Measurements from ENCODE around the gene SH2D1A. TPM values are rescaled to one million over a fixed set of nuclear protein-coding genes. Genes with fewer than 3 reads are reported as not detected.

SH2D1A gene
- total RNA-seq, 1 donor from 2014 or later, result not detected

DNA sequence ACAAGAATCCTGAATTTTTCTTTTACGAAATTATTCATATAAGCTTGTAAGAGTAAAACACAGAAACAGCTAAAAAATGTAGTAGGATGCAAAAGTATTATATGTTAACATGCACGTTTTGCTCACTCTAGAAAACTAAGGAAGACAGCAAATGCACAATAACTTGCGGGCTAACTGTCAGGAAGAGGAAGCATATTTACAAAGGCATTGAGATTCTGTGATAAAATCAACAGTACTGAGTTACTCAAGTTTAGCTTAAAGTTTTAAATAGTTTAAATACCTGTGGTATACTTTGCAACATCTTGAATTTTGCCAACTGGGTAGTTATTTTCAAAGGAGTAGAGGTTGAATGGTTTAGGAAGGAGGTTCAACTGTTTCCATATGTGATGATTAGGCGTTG is 37.0 kb downstream of the SH2D1A start:
- no peak for TF ChIP-seq EZH2phosphoT487 (IDR thresholded peaks at IDR 0.05)
- TF ChIP-seq, protein P1, sequence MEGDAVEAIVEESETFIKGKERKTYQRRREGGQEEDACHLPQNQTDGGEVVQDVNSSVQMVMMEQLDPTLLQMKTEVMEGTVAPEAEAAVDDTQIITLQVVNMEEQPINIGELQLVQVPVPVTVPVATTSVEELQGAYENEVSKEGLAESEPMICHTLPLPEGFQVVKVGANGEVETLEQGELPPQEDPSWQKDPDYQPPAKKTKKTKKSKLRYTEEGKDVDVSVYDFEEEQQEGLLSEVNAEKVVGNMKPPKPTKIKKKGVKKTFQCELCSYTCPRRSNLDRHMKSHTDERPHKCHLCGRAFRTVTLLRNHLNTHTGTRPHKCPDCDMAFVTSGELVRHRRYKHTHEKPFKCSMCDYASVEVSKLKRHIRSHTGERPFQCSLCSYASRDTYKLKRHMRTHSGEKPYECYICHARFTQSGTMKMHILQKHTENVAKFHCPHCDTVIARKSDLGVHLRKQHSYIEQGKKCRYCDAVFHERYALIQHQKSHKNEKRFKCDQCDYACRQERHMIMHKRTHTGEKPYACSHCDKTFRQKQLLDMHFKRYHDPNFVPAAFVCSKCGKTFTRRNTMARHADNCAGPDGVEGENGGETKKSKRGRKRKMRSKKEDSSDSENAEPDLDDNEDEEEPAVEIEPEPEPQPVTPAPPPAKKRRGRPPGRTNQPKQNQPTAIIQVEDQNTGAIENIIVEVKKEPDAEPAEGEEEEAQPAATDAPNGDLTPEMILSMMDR (IDR thresholded peaks at IDR 0.05), result no peak
- no peak for TF ChIP-seq EZH2 (IDR thresholded peaks at IDR 0.05)
- H3K9me3 ChIP-seq (ENCODE audit: low read depth), result no peaks in the 10 kb centered on the region
- H3K27ac ChIP-seq, result no peak overlapping the region
- no peaks in the 10 kb centered on the region for H3K79me2 ChIP-seq (ENCODE audit: low read depth)
- H3K36me3 ChIP-seq, result no peaks in the 10 kb centered on the region
- H3K27me3 ChIP-seq, result no peaks in the 10 kb centered on the region
- H3K4me1 Mint-ChIP-seq, result peaks cover 11% of the 10 kb centered on the region
- H2AFZ ChIP-seq (replicated peaks), result no peak overlapping the region
- no peak overlapping the region for H3K4me3 Mint-ChIP-seq
- H3K4me2 ChIP-seq, result no peak overlapping the region
- no peaks in the 10 kb centered on the region for H3K36me3 Mint-ChIP-seq
- no peak overlapping the region for H3K4me3 ChIP-seq
- no peak overlapping the region for H3K9ac ChIP-seq
- H3K4me1 ChIP-seq, result peaks cover 4% of the 10 kb centered on the region
- H3F3A ChIP-seq (ENCODE audit: low read depth), result no peaks in the 10 kb centered on the region
- no peak for DNase-seq (ENCODE audit: low spot score)
- no peak overlapping the region for H3K27ac Mint-ChIP-seq
- no peaks in the 10 kb centered on the region for H4K20me1 ChIP-seq (ENCODE audit: low read depth)
- H3K9me3 Mint-ChIP-seq, result no peaks in the 10 kb centered on the region
- H3K27me3 Mint-ChIP-seq (ENCODE audit: insufficient read depth, low read depth), result peaks cover 14% of the 10 kb centered on the region

DNA sequence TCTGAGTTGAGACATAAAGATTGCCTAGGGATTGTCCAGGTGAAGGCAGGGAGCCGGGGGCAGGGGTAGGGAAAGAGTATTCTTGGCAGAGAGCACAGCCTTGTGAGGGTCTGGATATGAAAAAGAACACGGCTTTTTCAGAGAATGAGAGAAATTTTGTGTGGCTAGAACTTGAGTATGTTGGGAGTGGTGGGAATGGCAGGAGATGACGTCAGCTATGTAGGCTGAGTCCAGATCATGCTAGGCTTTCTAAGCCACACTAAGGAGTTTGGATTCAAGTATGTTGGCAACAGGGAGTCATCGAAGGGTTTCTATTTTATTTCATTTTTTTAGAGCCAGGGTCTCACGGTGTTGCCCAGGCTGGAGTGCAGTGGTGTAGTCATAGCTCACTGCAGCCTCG is 40.0 kb downstream of the SH2D1A start:
- H3K27me3 Mint-ChIP-seq (ENCODE audit: insufficient read depth, low read depth), result peaks cover 11% of the 10 kb centered on the region
- Histone ChIP-seq H2AFZ (replicated peaks) (no peak overlapping the region), H3K27ac (no peak overlapping the region), H3K9ac (no peak overlapping the region), H3K79me2 (ENCODE audit: low read depth) (no peaks in the 10 kb centered on the region), H3F3A (ENCODE audit: low read depth) (no peaks in the 10 kb centered on the region), H4K20me1 (ENCODE audit: low read depth) (no peaks in the 10 kb centered on the region), H3K4me2 (no peak overlapping the region), H3K4me1 (peaks cover 5% of the 10 kb centered on the region), H3K27me3 (no peaks in the 10 kb centered on the region), H3K36me3 (no peaks in the 10 kb centered on the region), H3K9me3 (ENCODE audit: low read depth) (no peaks in the 10 kb centered on the region), H3K4me3 (no peak overlapping the region)
- no peak overlapping the region for H3K4me3 Mint-ChIP-seq
- peaks cover 10% of the 10 kb centered on the region for H3K4me1 Mint-ChIP-seq
- no peak for TF ChIP-seq EZH2phosphoT487 (IDR thresholded peaks at IDR 0.05)
- no peak for TF ChIP-seq EZH2 (IDR thresholded peaks at IDR 0.05)
- TF ChIP-seq, protein P1 (IDR thresholded peaks at IDR 0.05), result no peak
- H3K9me3 Mint-ChIP-seq, result no peaks in the 10 kb centered on the region
- peak overlapping the region; percentile 3 for H3K27ac Mint-ChIP-seq
- no peaks in the 10 kb centered on the region for H3K36me3 Mint-ChIP-seq
- DNase-seq (ENCODE audit: low spot score), result no peak

DNA sequence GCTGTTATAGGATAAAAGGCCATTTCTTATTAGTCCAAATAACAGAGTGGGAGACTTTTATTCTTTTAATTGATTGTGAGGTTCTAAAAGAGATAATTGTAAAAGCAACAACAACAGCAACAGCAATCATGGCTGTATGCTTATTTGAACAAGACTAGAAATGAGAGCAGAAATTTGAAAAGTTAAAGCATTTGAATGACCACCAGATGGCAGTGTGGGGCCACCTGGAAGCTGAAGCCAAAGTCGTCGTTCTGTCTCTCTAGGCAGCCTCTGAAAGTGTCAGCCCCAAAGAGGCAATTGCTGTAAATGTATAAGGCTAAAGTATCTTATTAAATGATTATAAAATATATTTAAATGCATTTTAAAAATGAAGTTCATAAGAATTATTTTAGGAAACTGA is 42.2 kb downstream of the SH2D1A start:
- no peaks in the 10 kb centered on the region for H3F3A ChIP-seq (ENCODE audit: low read depth)
- no peak overlapping the region for H3K4me3 Mint-ChIP-seq
- H3K27ac Mint-ChIP-seq, result no peak overlapping the region
- no peaks in the 10 kb centered on the region for H3K9me3 Mint-ChIP-seq
- no peaks in the 10 kb centered on the region for H3K36me3 ChIP-seq
- H3K27me3 ChIP-seq, result no peaks in the 10 kb centered on the region
- H3K27ac ChIP-seq, result no peak overlapping the region
- peaks cover 5% of the 10 kb centered on the region for H3K4me1 ChIP-seq
- no peaks in the 10 kb centered on the region for H3K36me3 Mint-ChIP-seq
- no peak overlapping the region for H3K4me3 ChIP-seq
- peaks cover 11% of the 10 kb centered on the region for H3K27me3 Mint-ChIP-seq (ENCODE audit: insufficient read depth, low read depth)
- peaks cover 10% of the 10 kb centered on the region for H3K4me1 Mint-ChIP-seq
- H3K9me3 ChIP-seq (ENCODE audit: low read depth), result no peaks in the 10 kb centered on the region
- H3K9ac ChIP-seq, result no peak overlapping the region
- peak; percentile 67 for DNase-seq (ENCODE audit: low spot score)
- no peaks in the 10 kb centered on the region for H3K79me2 ChIP-seq (ENCODE audit: low read depth)
- H2AFZ ChIP-seq (replicated peaks), result no peak overlapping the region
- no peaks in the 10 kb centered on the region for H4K20me1 ChIP-seq (ENCODE audit: low read depth)
- no peak overlapping the region for H3K4me2 ChIP-seq
- no peak for TF ChIP-seq EZH2 (IDR thresholded peaks at IDR 0.05)
- TF ChIP-seq, protein P1 (IDR thresholded peaks at IDR 0.05), result peak; percentile 72
